Naive B cell (primary cell): Measurements from ENCODE around the gene TAS1R3. TPM values are rescaled to one million over a fixed set of nuclear protein-coding genes. Genes with fewer than 3 reads are reported as not detected.

ENCODE experiments used
- ATAC-seq, 2 donors: fragments of 150-1000 bp; cut with Tn5 transposase; 2 replicates each; pipeline ENCODE4 v1.10.0; 2021; ENCODE audit warnings: low read depth in 2 of 2, mild to moderate bottlenecking in 2 of 2, moderate library complexity in 2 of 2
- DNase-seq: peaks from one replicate; pipeline ENCODE4 v3.0.0; 2022
- H3K27ac Mint-ChIP-seq, 6 donors: one replicate each; pipeline ENCODE4 v1.8.0; 2020 to 2022; ENCODE audit warnings: mild to moderate bottlenecking in 6 of 6, mixed read lengths in 6 of 6, moderate library complexity in 5 of 6, inconsistent platforms in 2 of 6
- H3K27me3 Mint-ChIP-seq, 3 donors: one replicate each; pipeline ENCODE4 v1.8.0; 2021 to 2022; ENCODE audit warnings: mixed read lengths in 3 of 3, mild to moderate bottlenecking in 1 of 3
- H3K36me3 Mint-ChIP-seq, 2 donors: one replicate each; pipeline ENCODE4 v1.8.0; 2020 to 2022; ENCODE audit warnings: mixed read lengths in 2 of 2, inconsistent platforms in 1 of 2, mild to moderate bottlenecking in 1 of 2
- H3K4me1 Mint-ChIP-seq, 3 donors: one replicate each; pipeline ENCODE4 v1.8.0; 2020 to 2022; ENCODE audit warnings: mixed read lengths in 3 of 3, inconsistent platforms in 1 of 3, mild to moderate bottlenecking in 1 of 3, moderate library complexity in 1 of 3
- H3K4me3 Mint-ChIP-seq, 8 donors: one replicate each; pipeline ENCODE4 v1.8.0; 2020 to 2022; ENCODE audit warnings: mild to moderate bottlenecking in 8 of 8, mixed read lengths in 8 of 8, moderate library complexity in 8 of 8, inconsistent platforms in 2 of 8
- H3K9me3 Mint-ChIP-seq, 7 donors: one replicate each; pipeline ENCODE4 v1.8.0; 2020 to 2022; ENCODE audit warnings: mixed read lengths in 7 of 7, mild to moderate bottlenecking in 5 of 7, inconsistent platforms in 2 of 7, moderate library complexity in 1 of 7
- polyA plus RNA-seq, 6 donors: library from polyadenylated mRNA; unstranded; fragments of 300-500 nt; fragmentation: Illumina TruSeq; gene quantifications; one replicate each; pipeline ENCODE4 v1.2.3, GENCODE V29; 2021; ENCODE audit warnings: low read depth in 6 of 6

The TAS1R3 gene
- polyA plus RNA-seq, 6 donors from 2014 or later: 0.28 to 0.44 (median 0.31) TPM; not detected in 3

DNA sequence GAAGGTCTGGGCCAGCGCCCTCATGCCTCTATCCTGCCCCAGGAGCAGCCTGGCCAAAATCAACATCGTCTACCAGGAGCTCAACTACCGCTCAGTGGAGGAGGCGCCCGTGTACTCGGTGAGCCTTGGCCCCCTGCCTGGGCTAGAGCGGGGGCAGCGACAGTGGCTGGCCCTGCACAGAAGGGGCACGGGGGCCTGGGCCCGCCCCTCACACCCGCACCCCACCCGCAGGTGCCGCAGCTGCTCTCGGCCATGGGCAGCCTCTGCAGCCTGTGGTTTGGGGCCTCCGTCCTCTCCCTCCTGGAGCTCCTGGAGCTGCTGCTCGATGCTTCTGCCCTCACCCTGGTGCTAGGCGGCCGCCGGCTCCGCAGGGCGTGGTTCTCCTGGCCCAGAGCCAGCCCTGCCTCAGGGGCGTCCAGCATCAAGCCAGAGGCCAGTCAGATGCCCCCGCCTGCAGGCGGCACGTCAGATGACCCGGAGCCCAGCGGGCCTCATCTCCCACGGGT is 40.0 kb upstream of the TAS1R3 start:
- Mint-ChIP-seq H3K4me3 (no peak overlapping the region), H3K27ac (no peak overlapping the region), H3K27me3 (no peaks in the 10 kb centered on the region), H3K9me3 (no peaks in the 10 kb centered on the region), H3K4me1 (peaks cover 6 to 12% (median 11%) of the 10 kb centered on the region in 3 donors), H3K36me3 (no peaks in the 10 kb centered on the region)
- ATAC-seq (no peak), DNase-seq (no peak)

DNA sequence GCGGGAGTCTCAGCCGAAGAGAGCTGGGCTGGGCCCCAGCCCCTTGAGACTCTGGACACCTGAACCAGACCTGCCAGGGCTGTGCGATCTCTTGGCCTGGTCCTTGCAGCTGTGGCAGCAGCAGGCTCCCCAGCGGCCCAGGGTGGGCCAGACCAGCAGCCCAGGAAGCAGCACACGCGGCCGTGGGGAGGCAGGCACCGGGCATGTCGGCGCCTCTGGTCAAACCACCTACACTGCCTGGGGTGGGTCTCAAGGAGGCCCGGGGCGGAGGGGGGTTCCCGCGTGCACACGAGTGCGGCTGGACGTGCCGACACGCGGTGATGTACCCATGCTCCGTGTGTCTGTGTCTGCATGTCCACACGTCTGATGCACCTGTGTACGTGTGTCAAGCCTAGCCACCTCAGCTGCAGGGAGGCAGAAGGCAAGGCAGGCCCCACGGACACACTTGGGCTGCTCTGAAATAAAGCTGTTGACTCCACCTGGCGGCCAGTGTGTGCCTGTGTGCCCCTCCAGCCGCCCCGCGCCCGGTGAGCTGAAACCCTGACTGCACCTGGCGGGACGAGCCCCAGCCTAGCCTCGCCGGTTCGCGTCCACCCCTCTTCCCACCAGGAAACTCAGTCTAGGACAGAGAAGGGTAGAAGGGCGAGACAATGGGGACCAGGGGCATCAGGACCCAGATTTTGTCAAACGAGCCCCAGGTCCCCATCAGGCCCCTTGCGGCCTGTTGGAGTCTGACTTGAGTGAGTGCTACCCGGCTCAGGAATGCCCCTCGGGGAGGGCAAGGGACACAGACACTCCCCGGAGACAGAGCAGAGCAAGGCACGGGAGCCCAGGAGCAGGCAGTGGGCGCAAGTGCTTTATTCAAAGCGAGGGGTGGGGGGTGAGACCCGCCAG is 39.3 kb upstream of the TAS1R3 start:
- H3K27ac Mint-ChIP-seq: no peak overlapping the region
- no peaks in the 10 kb centered on the region for H3K9me3 Mint-ChIP-seq
- ATAC-seq: peak; percentile 94 to 96
- no peaks in the 10 kb centered on the region for H3K36me3 Mint-ChIP-seq
- no peaks in the 10 kb centered on the region for H3K27me3 Mint-ChIP-seq
- peak; percentile 75 for DNase-seq
- no peak overlapping the region for H3K4me3 Mint-ChIP-seq
- H3K4me1 Mint-ChIP-seq: peaks cover 6 to 12% (median 11%) of the 10 kb centered on the region in 3 donors

DNA sequence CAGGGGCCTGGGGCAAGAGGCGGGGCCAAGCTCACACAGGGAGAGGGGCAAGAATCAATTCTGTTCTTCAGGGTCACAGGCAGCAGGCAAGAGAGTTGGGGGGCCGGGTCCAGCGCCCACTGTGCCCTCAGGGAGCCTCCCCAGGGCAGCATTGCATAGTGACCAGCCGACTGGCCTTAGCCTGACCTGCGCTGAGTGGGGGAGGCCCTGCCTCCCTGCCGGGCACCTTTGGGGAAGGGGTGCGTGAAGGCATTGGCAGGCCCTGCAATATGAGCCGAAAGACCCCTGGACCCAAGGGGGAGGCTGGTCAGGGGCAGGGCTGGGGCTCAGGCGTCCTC is 38.7 kb upstream of the TAS1R3 start:
- Mint-ChIP-seq H3K4me1 (peaks cover 6 to 12% (median 11%) of the 10 kb centered on the region in 3 donors), H3K27ac (no peak overlapping the region), H3K4me3 (no peak overlapping the region), H3K36me3 (no peaks in the 10 kb centered on the region), H3K9me3 (no peaks in the 10 kb centered on the region), H3K27me3 (no peaks in the 10 kb centered on the region)
- no peak for DNase-seq
- no peak for ATAC-seq

DNA sequence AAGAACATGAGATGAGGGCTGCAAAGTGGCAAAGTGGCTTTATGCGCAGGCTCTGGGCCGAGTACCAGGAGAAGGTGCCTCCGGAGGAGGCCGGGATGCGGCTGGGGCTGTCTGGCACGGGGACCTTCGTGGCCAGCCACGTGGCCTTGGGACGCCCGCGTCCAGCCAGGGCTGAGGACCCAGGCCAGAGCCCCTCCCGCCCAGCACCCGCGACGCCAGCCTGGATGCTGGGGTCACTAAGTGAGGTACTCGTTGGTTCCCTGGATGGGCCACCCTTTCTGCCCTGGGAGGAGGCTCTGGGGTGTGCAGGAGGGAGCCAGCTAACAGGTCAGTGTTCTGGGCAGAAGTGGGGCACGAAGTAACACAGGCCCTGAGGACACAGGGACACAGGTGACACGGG is 38.2 kb upstream of the TAS1R3 start:
- Mint-ChIP-seq H3K9me3 (no peaks in the 10 kb centered on the region), H3K4me1 (peaks cover 6 to 12% (median 11%) of the 10 kb centered on the region in 3 donors), H3K27me3 (no peaks in the 10 kb centered on the region), H3K36me3 (no peaks in the 10 kb centered on the region), H3K27ac (no peak overlapping the region), H3K4me3 (no peak overlapping the region)
- ATAC-seq (no peak), DNase-seq (no peak)

DNA sequence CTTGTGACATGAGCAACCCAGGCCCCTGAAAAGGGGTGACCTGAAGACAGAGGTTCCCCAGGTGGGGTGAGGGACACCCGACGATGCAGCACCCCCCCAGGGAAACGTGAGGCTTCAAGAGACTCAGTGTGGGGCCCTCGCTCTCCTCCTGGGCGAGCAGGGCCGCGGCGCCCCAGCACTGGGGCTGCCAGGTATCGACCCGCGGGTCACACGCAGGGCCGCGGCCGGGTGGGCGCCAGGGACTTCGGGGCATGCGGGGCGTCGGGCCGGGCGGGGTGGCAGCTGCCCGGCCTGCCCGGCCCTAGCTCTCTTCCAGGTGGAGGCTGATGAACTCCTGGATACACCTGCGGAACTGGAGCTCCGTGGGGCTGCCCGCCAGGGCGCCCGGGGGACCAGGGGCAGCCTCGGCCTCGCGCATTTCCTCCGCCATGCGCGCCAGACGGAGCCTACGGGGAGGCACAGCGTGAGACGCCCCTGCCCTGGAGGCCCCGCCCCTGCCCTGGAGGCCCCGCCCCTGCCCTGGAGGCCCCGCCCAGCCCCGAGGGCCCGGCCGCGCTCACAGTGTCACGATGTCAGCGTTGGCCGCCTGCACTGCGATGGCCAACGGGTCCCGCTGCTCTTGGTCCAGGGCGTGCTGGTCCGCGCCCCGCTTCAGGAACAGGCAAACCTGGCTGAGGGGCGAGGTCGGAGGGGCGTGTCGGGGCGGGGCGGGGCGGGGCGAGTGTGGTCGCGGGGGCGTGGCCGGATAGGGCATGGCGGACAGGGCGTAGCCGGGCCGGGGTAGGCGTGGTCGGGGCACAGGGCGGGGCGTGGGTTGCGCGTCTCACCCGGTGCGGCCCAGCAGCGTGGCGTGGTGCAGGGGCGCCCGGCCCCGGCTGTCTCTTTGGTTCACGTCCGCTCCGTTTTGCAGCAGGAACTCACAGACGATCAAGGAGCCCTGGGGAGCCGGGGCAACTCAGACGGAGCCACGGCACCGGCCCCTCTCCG is 37.5 kb upstream of the TAS1R3 start:
- no peak for ATAC-seq
- DNase-seq: no peak
- Mint-ChIP-seq H3K27ac (no peak overlapping the region), H3K4me1 (peaks cover 6 to 12% (median 11%) of the 10 kb centered on the region in 3 donors), H3K27me3 (no peaks in the 10 kb centered on the region), H3K4me3 (no peak overlapping the region), H3K9me3 (no peaks in the 10 kb centered on the region), H3K36me3 (no peaks in the 10 kb centered on the region)

DNA sequence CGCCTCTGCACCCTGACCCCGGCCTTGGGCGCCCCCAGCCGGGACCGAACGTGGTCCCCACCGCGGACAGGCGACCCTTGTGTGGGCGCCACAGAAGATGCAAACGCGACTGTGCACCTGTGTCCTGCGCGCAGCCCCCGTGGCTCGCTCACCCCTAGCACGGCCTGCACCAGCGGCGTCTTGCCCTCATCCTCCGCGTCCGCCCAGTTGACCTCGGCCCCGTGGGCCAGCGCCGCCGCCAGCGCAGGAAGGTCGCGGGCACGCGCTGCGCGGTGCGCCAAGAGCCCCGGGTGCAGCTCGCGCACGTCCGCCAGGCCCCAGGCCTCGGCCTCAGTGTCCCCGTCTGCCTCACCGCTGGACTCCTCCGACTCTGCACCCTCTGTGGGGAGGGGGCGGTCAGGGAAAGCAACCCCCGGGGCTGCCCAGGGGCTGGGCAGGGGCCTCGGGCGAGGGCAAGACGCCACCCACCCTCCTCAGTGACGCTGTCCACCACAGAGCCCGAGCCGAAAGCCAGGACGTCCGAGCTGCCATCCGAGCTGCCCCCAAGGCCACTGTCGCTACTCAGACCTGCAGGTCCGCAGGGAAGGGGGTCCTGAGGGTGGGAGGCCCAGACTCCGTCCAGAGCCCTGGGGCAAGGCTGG is 36.7 kb upstream of the TAS1R3 start:
- H3K27me3 Mint-ChIP-seq: no peaks in the 10 kb centered on the region
- peaks cover 6 to 12% (median 11%) of the 10 kb centered on the region in 3 donors for H3K4me1 Mint-ChIP-seq
- H3K9me3 Mint-ChIP-seq: no peaks in the 10 kb centered on the region
- no peak overlapping the region for H3K4me3 Mint-ChIP-seq
- no peak overlapping the region for H3K27ac Mint-ChIP-seq
- DNase-seq: no peak
- ATAC-seq: no peak
- no peaks in the 10 kb centered on the region for H3K36me3 Mint-ChIP-seq

DNA sequence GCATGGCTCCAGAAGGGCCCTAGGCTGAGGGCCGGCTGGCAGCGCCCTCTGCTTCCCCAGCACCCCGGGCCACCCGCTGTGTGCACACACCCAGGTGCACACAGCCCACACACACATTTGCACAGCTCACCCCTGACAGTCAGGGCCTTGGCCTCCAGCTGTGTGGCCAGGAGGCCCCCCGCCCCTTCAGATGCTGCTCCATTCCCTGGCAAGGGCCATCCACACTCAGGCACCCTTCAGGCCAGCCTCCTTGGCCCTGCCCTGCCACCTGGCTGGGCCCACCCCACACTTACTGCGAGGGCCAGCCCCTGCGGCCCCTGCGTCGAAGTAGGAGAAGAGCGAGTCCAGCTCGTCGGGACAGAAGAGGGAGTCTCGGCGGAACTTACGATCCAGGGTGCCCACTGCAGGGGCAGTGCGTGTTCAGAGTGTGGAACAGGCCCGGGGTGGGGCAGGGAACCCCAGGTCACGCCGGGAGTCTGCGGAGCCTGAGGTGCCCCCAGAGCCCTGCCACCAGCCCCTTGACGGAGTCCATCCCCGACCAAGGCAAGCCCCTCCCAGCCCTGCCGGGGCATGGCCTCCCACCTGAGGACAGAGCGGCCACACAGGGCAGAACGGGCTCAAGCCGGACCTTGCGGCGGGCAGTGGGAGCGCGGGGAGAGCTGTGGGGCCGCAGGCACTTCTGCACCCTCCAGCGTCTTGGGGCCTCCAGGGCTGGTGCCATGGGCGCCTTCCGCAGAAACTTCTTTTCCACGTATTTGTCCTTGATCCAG is 35.7 kb upstream of the TAS1R3 start:
- Mint-ChIP-seq H3K36me3 (no peaks in the 10 kb centered on the region), H3K27me3 (no peaks in the 10 kb centered on the region), H3K4me3 (no peak overlapping the region), H3K27ac (no peak overlapping the region), H3K4me1 (peaks cover 4 to 8% (median 6%) of the 10 kb centered on the region in 3 donors), H3K9me3 (no peaks in the 10 kb centered on the region)
- DNase-seq (no peak), ATAC-seq (no peak)

DNA sequence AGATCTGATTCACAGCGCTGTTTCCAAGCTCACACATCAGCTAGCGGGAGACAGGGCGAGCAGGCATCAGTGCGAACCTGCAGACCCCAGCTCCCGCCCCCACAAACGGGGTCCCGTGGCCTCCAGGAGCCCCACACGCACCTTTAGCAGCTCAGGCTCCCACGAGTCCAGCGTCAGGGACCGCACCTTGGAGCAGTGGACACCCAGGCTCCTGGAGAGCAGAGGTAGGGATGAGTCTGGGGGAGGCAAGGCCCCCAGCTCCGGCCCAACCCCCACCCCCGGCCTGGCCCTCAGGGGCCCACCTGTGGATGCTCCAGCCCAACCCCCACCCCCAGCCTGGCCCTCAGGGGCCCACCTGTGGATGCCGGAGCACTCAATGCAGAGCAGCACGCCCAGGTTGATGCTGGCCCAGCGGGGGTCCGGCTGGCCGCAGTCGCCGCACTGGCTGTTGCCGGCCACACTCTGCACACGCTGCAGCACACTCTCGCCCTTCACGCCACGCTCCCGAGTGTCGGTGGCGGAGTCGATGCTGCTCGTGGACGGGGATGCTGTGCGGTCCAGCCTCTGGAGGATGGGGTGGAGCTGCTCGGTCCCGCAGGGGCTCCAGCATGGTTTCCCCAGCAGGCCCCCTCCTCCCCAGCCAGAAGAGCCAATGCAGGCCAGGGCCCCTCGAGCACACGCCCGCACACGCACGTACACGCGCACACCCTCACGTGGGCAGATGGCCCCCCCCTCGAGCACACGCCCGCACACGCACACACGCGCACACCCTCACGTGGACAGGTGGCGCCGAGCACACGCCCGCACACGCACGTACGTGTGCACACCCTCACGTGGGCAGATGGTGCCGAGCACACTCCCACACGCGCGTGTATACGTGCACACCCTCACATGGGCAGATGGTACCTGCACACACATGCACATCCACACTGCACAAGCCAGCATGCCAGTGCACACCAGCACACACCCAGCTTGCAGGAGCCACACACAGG is 34.7 kb upstream of the TAS1R3 start:
- DNase-seq (no peak), ATAC-seq (no peak)
- Mint-ChIP-seq H3K27me3 (no peaks in the 10 kb centered on the region), H3K36me3 (no peaks in the 10 kb centered on the region), H3K9me3 (no peaks in the 10 kb centered on the region), H3K27ac (no peak overlapping the region), H3K4me3 (no peak overlapping the region), H3K4me1 (peaks cover 4 to 6% (median 5%) of the 10 kb centered on the region in 3 donors)

DNA sequence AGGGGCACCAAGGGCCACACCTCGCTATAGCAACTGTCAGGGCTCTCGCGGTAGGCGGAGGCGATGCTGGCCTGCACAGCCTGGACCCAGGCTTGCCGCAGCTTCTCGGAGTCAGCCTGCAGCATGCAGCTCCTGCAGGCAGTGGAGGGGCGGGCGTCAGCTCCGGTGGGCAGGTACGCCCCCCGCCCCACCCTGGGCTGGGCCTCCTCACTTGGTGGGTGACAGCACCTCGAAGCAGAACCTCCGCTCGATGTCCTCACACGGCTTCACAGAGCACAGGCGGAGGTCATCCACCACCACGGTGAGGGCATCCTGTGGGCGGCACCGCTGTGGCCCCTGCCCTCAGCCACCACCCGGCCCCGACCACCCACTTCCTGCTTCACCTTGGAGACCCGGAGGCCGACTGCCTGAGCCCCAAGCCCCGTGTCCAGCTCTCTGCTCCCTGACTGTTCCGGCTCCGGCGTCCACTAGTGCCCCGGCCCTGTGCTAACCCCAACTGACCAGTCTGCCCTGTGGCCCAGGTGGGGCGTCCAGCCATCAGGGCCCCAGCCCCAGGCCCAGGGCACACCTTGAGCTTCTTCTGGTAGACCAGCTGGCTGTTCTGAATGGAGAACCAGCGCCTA is 33.2 kb upstream of the TAS1R3 start:
- ATAC-seq: no peak
- no peaks in the 10 kb centered on the region for H3K9me3 Mint-ChIP-seq
- no peak overlapping the region for H3K4me3 Mint-ChIP-seq
- H3K27ac Mint-ChIP-seq: no peak overlapping the region
- H3K36me3 Mint-ChIP-seq: no peaks in the 10 kb centered on the region
- no peak for DNase-seq
- H3K4me1 Mint-ChIP-seq: no peaks in the 10 kb centered on the region
- no peaks in the 10 kb centered on the region for H3K27me3 Mint-ChIP-seq

DNA sequence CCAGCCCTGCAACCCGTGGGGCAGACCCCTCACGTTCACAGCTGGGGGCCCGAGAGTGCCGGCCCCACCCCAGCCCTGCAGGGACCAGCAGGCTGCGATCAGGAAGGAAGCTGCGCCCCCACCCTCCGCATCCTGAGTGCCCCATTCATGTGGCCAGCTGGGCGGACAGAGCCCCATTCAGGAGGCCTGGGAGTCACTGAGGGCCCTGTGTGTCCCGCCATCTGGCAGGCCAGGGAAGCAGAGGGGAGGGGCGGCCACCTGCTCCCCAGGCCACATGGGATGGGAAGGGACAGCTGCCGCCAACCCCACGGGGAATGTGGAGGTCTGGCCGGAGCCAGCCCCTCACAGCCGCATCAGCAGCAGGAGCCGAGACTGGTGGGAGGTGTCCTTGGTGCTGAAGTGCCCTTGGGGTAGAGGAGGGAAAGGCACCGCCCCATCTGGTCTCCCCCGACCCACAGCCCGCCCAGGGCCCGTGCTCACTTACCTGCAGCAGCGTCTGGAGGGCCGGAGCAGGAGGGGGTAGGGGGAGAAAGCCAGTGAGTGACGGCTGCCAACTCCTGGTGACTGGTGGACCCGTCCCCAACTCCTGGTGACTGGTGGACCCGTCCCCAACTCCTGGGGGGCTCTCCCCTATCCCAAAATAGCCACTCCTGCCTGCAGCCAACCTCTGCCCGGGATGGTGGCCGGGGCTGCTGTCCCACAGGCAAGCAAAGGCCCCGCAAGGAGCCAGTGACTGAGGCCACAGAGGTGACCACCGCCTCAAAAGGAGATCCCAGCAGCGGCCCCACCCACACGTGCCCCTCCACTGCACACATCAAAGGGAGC is 32.0 kb upstream of the TAS1R3 start:
- ATAC-seq: no peak
- no peak overlapping the region for H3K4me3 Mint-ChIP-seq
- H3K4me1 Mint-ChIP-seq: no peaks in the 10 kb centered on the region
- no peak for DNase-seq
- H3K9me3 Mint-ChIP-seq: no peaks in the 10 kb centered on the region
- H3K27me3 Mint-ChIP-seq: no peaks in the 10 kb centered on the region
- no peaks in the 10 kb centered on the region for H3K36me3 Mint-ChIP-seq
- peak overlapping the region in 1 of 6 donors; percentile 18 for H3K27ac Mint-ChIP-seq
